Measurements from ENCODE around the gene MLH3. TPM values are rescaled to one million over a fixed set of nuclear protein-coding genes. Genes with fewer than 3 reads are reported as not detected.
"Not testable (repeated sequence)": the region's sequence is repeated elsewhere in the genome, so short reads cannot be mapped to it uniquely, and the experiment has no call there.

The MLH3 gene
- total RNA-seq, 1 donor from 2014 or later, result 10.4 TPM

- no peak for ATAC-seq
- DNase-seq (ENCODE audit: low spot score), result no peak
Observed at GRCh38 chr14:75032939-75033338, 18.3 kb downstream of the MLH3 start.

GRCh38 chr14:75030147-75030546, 21.1 kb downstream of the MLH3 start:
- no peak for ATAC-seq
- DNase-seq (ENCODE audit: low spot score), result no peak

- DNase-seq (ENCODE audit: low spot score) (no peak), ATAC-seq (no peak)
Observed at GRCh38 chr14:75025876-75026275, 25.4 kb downstream of the MLH3 start.

- ATAC-seq, result peak; percentile 27
- no peak for DNase-seq (ENCODE audit: low spot score)
Observed at GRCh38 chr14:75025082-75025481, 26.2 kb downstream of the MLH3 start.

- ATAC-seq, result no peak
Observed at GRCh38 chr14:75023108-75023507, 28.2 kb downstream of the MLH3 start.

GRCh38 chr14:75022655-75023054, 28.6 kb downstream of the MLH3 start:
- DNase-seq (ENCODE audit: low spot score), result no peak

More at GRCh38 chr14:75023108-75023507, 28.2 kb downstream of the MLH3 start:
- DNase-seq (ENCODE audit: low spot score), result no peak

GRCh38 chr14:75018694-75019093, 32.6 kb downstream of the MLH3 start:
- no peak for DNase-seq (ENCODE audit: low spot score)
- ATAC-seq, result peak; percentile 24

More at GRCh38 chr14:75022655-75023054, 28.6 kb downstream of the MLH3 start:
- ATAC-seq, result peak; percentile 73

GRCh38 chr14:75016815-75017214, 34.5 kb downstream of the MLH3 start:
- DNase-seq (ENCODE audit: low spot score), result no peak
- ATAC-seq, result no peak

GRCh38 chr14:75015496-75015895, 35.8 kb downstream of the MLH3 start:
- no peak for ATAC-seq
- DNase-seq (ENCODE audit: low spot score), result no peak

GRCh38 chr14:75013290-75013689, 38.0 kb downstream of the MLH3 start:
- DNase-seq (ENCODE audit: low spot score) (no peak), ATAC-seq (no peak)

GRCh38 chr14:75011356-75011994, 39.8 kb downstream of the MLH3 start:
- ATAC-seq (no peak), DNase-seq (ENCODE audit: low spot score) (no peak)

- DNase-seq (ENCODE audit: low spot score) (no peak), ATAC-seq (peak; percentile 59)
Observed at GRCh38 chr14:75010472-75011093, 40.7 kb downstream of the MLH3 start.

- no peak for ATAC-seq
- no peak for DNase-seq (ENCODE audit: low spot score)
Observed at GRCh38 chr14:75009176-75009575, 42.1 kb downstream of the MLH3 start.

GRCh38 chr14:75005357-75005756, 45.9 kb downstream of the MLH3 start:
- ATAC-seq (no peak), DNase-seq (ENCODE audit: low spot score) (no peak)

GRCh38 chr14:75003250-75004027, 47.8 kb downstream of the MLH3 start:
- no peak for DNase-seq (ENCODE audit: low spot score)
- ATAC-seq, result peak; percentile 1

GRCh38 chr14:75002392-75003249, 48.6 kb downstream of the MLH3 start, which contains the start of gene EIF2B2:
EIF2B2 (plus strand) TSS chr14:75002921; CDS start chr14:75002991, 70 bp downstream.
- ATAC-seq (peak; percentile 99), DNase-seq (ENCODE audit: low spot score) (peak; percentile 98)

GRCh38 chr14:75001899-75002298, 49.4 kb downstream of the MLH3 start:
- no peak for ATAC-seq
- DNase-seq (ENCODE audit: low spot score), result no peak

- no peak for ATAC-seq
- no peak for DNase-seq (ENCODE audit: low spot score)
Observed at GRCh38 chr14:75001261-75001660, 50.0 kb downstream of the MLH3 start.

GRCh38 chr14:74995781-74996180, 55.5 kb downstream of the MLH3 start:
- not testable (repeated sequence) for ATAC-seq; DNase-seq (ENCODE audit: low spot score)

- DNase-seq (ENCODE audit: low spot score); ATAC-seq: not testable (repeated sequence)
Observed at GRCh38 chr14:74994182-74994581, 57.1 kb downstream of the MLH3 start.

GRCh38 chr14:74988993-74989392, 62.3 kb downstream of the MLH3 start:
- no peak for DNase-seq (ENCODE audit: low spot score)
- ATAC-seq, result no peak

Data from left lobe of liver (tissue), 2 donors.